ENCODE data around the gene APBA1. TPM values are rescaled to one million over a fixed set of nuclear protein-coding genes. Genes with fewer than 3 reads are reported as not detected.

Gene APBA1
- polyA plus RNA-seq, 1 of the 3 experiments (the other 2 are of a cell fraction) = 3.1 TPM

- peaks cover 3% of the 10 kb centered on the region for H3F3A ChIP-seq (replicated peaks; ENCODE audit: insufficient read depth)
- H3K9ac ChIP-seq = no peak overlapping the region
- WGBS (ENCODE audit: low lambda C conversion rate) = 79% methylated on average over 4 of the region's 4 CpGs
- no peaks in the 10 kb centered on the region for H3K9me3 ChIP-seq
- POLR2A ChIA-PET = no interaction called here
- no peak overlapping the region for H2AFZ ChIP-seq (ENCODE audit: low read depth)
- H3K4me3 ChIP-seq (ENCODE audit: low read depth in 2 of 2, low read length in 1 of 2) = no peak overlapping the region
- no peak for DNase-seq
- no peak for TF ChIP-seq YY1 (IDR thresholded peaks at IDR 0.05; ENCODE audit: low read depth)
- no peak for TF ChIP-seq SMC3 (IDR thresholded peaks at IDR 0.05; ENCODE audit: low read depth, low read length)
- no peak for TF ChIP-seq ELF1 (IDR thresholded peaks at IDR 0.05)
- no peak for TF ChIP-seq RAD21 (IDR thresholded peaks at IDR 0.05; ENCODE audit: low read length)
- TF ChIP-seq TCF12 (IDR thresholded peaks at IDR 0.05) = no peak
- TF ChIP-seq ZBTB33 (IDR thresholded peaks at IDR 0.05; ENCODE audit: borderline replicate concordance, low read depth) = no peak
- no peak for TF ChIP-seq FOXM1 (IDR thresholded peaks at IDR 0.05; ENCODE audit: low read depth)
- TF ChIP-seq POLR2AphosphoS5 (IDR thresholded peaks at IDR 0.05; ENCODE audit: low read depth, low read length) = no peak
- TF ChIP-seq USF1 (IDR thresholded peaks at IDR 0.05; ENCODE audit: borderline replicate concordance, low read depth) = no peak
- no peak for TF ChIP-seq SIN3A (IDR thresholded peaks at IDR 0.05; ENCODE audit: borderline replicate concordance, low read depth, low read length)
- no peak for TF ChIP-seq NRF1 (IDR thresholded peaks at IDR 0.05; ENCODE audit: low read depth, low read length)
- no peak for TF ChIP-seq GATA2 (CRISPR knock-in tag; IDR thresholded peaks at IDR 0.05)
- TF ChIP-seq EZH2phosphoT487 (IDR thresholded peaks at IDR 0.05; ENCODE audit: borderline replicate concordance, low read depth) = no peak
- TF ChIP-seq JUND (IDR thresholded peaks at IDR 0.05) = no peak
- CTCF ChIA-PET = no interaction called here
- H4K20me1 ChIP-seq (ENCODE audit: insufficient read depth) = no peaks in the 10 kb centered on the region
- H3K27ac ChIP-seq (ENCODE audit: low read depth in 2 of 2, low read length in 1 of 2) = no peak overlapping the region
- H3K36me3 ChIP-seq (replicated peaks in 1 of 2; ENCODE audit: control insufficient read depth in 1 of 2, insufficient read depth in 2 of 2, low read length in 1 of 2) = no peaks in the 10 kb centered on the region
- H3K27me3 ChIP-seq (ENCODE audit: insufficient read depth) = no peaks in the 10 kb centered on the region
- H3K4me1 ChIP-seq (ENCODE audit: control insufficient read depth in 1 of 2, insufficient read depth in 2 of 2, low read depth in 1 of 2, low read length in 1 of 2) = peaks cover 0 to 6% of the 10 kb centered on the region in 2 experiments; a peak in 3 of 4 replicates
- H3K4me2 ChIP-seq = no peak overlapping the region
- H3K79me2 ChIP-seq (ENCODE audit: insufficient read depth) = no peaks in the 10 kb centered on the region
- no peaks in the 10 kb centered on the region for H3K9me2 ChIP-seq
Observed at GRCh38 chr9:69499959-69500358, 172.2 kb downstream of the APBA1 start.

- 80% methylated on average over 6 of the region's 6 CpGs for WGBS (ENCODE audit: low lambda C conversion rate)
- no peak overlapping the region for H2AFZ ChIP-seq (ENCODE audit: low read depth)
- H3K9me2 ChIP-seq = no peaks in the 10 kb centered on the region
- POLR2A ChIA-PET = no interaction called here
- no peaks in the 10 kb centered on the region for H3K27me3 ChIP-seq (ENCODE audit: insufficient read depth)
- no peak for DNase-seq
- H3F3A ChIP-seq (replicated peaks; ENCODE audit: insufficient read depth) = peaks cover 3% of the 10 kb centered on the region
- H3K9ac ChIP-seq = no peak overlapping the region
- no peaks in the 10 kb centered on the region for H4K20me1 ChIP-seq (ENCODE audit: insufficient read depth)
- CTCF ChIA-PET = no interaction called here
- no peaks in the 10 kb centered on the region for H3K9me3 ChIP-seq
- no peak overlapping the region for H3K4me3 ChIP-seq (ENCODE audit: low read depth in 2 of 2, low read length in 1 of 2)
- no peaks in the 10 kb centered on the region for H3K79me2 ChIP-seq (ENCODE audit: insufficient read depth)
- H3K4me2 ChIP-seq = no peak overlapping the region
- H3K4me1 ChIP-seq (ENCODE audit: control insufficient read depth in 1 of 2, insufficient read depth in 2 of 2, low read depth in 1 of 2, low read length in 1 of 2) = peaks cover 0 to 6% of the 10 kb centered on the region in 2 experiments; a peak in 3 of 4 replicates
- no peak overlapping the region for H3K27ac ChIP-seq (ENCODE audit: low read depth in 2 of 2, low read length in 1 of 2)
- TF ChIP-seq SMC3 (IDR thresholded peaks at IDR 0.05; ENCODE audit: low read depth, low read length) (no peak), NFIC (IDR thresholded peaks at IDR 0.05; ENCODE audit: borderline replicate concordance) (no peak), EZH2phosphoT487 (IDR thresholded peaks at IDR 0.05; ENCODE audit: borderline replicate concordance, low read depth) (no peak), FOSL2 (IDR thresholded peaks at IDR 0.05; ENCODE audit: borderline replicate concordance, low read depth) (no peak), EP300 (IDR thresholded peaks at IDR 0.05; ENCODE audit: borderline replicate concordance in 1 of 2, low read depth in 1 of 2, low read length in 1 of 2) (no peak), CHD2 (IDR thresholded peaks at IDR 0.05; ENCODE audit: low read length, partially characterized antibody) (no peak), MXI1 (IDR thresholded peaks at IDR 0.05; ENCODE audit: low read depth, low read length) (no peak), SIN3A (IDR thresholded peaks at IDR 0.05; ENCODE audit: borderline replicate concordance, low read depth, low read length) (no peak), YY1 (IDR thresholded peaks at IDR 0.05; ENCODE audit: low read depth) (no peak), POLR2AphosphoS5 (IDR thresholded peaks at IDR 0.05; ENCODE audit: low read depth, low read length) (no peak), PBX3 (IDR thresholded peaks at IDR 0.05) (no peak), USF1 (IDR thresholded peaks at IDR 0.05; ENCODE audit: borderline replicate concordance, low read depth) (no peak), NRF1 (IDR thresholded peaks at IDR 0.05; ENCODE audit: low read depth, low read length) (no peak), TCF12 (IDR thresholded peaks at IDR 0.05) (no peak), GABPA (IDR thresholded peaks at IDR 0.05; ENCODE audit: low read depth) (no peak)
- no peaks in the 10 kb centered on the region for H3K36me3 ChIP-seq (replicated peaks in 1 of 2; ENCODE audit: control insufficient read depth in 1 of 2, insufficient read depth in 2 of 2, low read length in 1 of 2)
Observed at GRCh38 chr9:69499407-69499806, 172.8 kb downstream of the APBA1 start.
